Activated T-cell treated with anti-CD3 and anti-CD28 coated beads for 24 hours (primary cell): Measurements from ENCODE around the gene MED27.

Experiments used
- DNase-seq: peaks from one replicate; pipeline ENCODE4 v3.0.0-alpha.2; 2020; ENCODE audit warnings: low read depth

MED27 gene

DNA sequence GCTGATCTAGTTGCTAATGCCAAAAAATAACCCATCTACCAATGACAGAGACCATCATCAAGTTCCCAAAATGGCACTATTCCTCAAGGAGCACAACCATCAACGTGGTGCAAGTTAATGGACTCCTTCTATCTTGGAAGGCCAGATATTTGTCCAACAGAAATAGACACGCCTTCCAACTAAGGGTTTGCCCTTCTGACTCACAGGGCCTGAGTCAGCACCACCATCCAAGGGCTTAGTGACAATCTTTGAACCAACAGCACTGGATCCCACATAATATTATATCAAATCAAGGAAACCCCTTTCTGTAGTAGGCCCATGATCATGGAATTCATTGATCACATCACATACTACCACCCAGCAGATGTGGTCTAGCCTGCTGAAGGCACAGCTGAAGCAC lies 84.3 kb downstream of the MED27 start:
- no peak for DNase-seq

DNA sequence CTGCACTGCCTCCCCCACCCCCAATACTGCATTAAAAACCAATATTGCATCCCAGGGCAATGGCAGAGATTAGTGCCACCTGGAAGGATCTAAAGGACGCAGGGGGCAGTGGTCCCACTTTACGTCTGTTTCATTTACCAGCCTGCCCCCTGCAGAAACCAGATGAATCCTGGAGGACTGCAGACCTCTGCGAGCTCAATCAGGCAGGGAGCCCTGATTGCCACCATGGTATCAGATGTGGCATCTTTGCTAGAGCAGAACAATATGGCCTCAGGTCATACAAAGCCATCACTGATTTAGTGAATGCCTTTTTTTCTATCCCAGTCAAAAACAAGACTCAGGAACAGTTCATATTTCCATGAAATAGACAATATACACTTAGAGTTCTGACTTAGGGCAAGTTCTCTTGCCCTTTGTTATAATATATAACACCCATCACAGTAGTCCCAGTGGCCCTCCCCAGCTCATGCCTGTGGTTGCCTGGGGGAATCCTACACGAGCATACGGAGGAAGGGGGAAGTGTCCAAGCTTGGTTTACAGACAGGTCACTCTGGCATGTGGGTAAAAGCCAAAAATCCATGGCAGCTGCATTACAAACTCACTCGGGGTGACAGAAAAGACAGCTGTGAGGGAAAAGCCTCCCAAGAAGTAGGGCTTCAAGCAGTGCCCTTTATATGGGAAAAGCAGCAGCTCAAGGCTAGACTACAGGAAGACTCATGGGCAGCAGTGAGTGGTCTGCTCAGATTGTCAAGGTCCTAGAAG lies 85.1 kb downstream of the MED27 start:
- DNase-seq, result no peak

DNA sequence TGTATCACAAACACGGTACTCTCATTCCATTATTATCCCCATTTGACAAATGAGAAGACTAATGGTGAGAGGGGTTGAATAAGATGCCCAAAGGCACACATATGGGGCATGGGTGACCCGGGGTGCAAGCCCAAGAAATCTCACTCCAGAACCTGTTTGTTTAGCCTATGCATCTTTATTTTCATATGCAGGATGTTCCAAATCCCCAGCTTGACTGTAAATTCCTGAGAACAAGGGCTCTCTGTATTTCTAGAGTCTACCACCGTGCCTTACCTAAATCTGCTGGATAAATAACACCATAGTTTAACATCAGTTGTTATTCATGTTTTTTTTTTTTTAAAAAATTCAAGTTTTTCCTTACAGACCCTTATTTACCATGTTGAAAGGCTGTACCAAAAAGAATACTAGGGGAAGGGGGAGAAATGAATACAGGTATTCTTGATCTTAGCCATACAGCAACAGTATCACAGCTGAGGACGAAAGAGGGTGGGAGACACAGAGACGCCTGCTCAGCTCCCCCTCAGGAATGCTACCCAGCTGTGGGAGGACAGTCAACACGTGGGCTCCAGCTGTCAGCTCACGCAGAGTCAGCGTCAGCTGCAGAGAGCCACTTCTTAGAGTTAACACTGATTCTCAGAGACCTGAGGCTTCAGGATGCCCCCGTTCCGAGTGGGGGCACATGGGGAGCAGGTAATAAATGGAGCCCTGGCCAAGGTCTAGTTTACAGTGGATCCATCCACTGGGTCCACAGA lies 86.6 kb downstream of the MED27 start:
- DNase-seq, result no peak

DNA sequence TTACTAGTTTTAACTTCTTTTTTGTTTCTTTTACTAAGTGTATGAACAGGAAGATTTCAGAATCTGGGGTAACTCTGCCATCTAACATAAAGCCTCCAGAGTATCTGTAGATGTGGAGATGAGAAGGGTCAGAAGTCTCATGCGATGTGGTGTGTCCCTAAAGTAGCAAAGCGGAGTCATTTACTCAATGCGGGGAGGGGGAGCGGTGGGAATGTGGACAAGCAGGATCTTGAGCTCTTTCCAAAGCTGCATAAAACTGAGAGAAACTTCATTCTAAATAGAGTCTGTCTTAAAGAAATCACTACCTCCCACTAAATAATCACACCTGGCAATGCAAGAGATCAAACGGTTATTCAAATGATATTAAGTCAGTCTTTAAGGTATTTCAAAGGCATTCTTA lies 92.4 kb downstream of the MED27 start:
- no peak for DNase-seq

DNA sequence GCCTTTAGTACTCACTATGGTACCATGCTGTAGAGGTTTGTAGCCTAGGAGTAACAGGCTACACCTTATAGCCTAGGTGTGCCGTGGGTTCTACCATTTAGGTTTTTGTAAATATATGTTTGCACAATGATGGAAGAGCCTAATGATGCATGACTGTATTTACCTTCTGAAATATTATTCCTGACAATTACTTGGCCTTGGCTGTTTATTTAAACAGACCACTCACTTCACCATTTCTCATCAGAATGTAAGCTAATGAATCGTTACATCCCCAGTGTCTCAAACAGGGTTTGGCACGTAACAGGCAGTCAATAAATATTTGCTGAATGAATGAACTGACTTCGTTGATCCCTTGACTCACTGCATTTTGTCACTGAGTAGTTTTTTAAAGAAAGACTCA lies 93.1 kb downstream of the MED27 start:
- DNase-seq, result no peak

DNA sequence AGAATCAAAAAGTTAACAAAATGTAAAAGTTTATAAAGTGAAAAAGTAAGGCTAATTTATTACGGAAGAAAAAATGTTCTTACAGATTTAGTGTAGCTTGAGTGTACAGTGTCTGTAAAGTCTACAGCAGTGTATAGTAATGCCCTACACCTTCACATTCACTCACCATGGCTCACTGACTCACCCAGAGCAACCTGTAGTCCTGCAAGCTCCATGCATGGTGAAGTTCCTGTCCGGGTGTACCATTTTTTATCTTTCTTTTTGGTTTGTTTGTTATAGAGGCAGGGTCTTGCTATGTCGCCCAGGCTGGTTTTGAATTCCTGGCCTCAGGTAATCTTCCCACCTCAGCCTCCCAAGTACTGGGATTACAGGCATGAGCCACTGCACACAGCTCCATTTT lies 93.6 kb downstream of the MED27 start:
- no peak for DNase-seq

DNA sequence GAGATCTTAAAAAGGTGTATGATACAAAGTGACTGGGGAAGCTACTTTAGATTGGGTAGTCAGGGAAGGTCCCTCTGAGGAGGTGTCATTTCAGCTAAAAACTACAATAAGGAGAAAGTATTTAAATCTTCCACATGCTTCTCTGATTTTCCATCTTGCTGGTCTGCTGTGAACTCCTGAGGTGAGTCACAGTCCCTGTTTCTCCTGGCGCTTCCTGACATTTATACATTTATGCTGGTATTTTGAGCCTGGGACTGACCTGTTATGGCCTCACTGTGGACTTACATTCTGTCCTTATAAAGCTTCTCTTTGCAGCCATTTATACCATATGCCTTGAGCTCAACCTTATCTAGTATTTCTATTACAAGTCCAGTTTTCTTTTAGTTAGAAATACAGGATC lies 95.1 kb downstream of the MED27 start:
- DNase-seq, result no peak

DNA sequence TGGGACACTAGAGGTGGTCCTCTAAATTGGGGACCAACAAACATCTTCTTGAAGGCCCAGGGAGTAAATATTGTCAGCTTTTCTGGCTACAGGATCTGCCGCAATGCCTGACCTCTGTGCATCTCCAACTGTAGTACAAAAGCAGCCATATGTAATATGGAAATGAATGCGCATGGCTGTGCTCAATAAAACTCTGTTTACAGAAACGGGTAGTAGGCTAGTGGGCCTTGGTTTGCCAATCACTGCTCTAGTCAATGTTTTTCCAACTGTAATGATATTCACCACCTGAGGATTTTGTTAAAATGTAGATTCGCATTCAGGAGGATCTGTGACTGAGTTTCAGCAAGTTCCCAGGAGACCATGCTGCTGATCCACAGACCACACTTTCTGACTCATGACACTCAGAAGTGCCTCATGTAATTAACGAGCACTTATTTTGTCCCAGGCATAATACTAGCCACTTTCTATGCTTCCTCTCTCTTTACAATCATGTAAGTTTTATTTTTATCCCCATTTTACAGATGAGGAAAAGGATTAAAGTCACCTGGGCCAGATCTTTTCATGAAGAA lies 96.9 kb downstream of the MED27 start:
- DNase-seq, result no peak

DNA sequence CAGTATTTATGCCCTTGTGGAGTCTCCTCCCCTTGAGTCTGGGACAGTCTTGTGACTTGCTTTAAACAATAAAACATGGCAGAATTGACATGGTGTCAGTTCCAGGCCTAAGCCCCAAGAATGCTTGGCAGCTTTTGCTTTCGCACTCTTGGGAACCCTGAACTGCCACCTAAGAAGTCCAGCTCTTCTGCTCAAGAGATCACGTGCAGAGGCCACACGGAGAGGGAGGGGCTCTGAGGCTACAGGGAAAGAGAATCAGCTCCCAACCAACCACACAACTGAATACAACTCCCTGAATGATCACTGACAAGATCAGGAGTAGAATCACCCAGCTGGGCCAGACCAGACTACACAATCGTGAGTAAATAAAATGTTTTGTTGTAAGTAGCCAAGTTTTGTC lies 97.6 kb downstream of the MED27 start:
- no peak for DNase-seq

DNA sequence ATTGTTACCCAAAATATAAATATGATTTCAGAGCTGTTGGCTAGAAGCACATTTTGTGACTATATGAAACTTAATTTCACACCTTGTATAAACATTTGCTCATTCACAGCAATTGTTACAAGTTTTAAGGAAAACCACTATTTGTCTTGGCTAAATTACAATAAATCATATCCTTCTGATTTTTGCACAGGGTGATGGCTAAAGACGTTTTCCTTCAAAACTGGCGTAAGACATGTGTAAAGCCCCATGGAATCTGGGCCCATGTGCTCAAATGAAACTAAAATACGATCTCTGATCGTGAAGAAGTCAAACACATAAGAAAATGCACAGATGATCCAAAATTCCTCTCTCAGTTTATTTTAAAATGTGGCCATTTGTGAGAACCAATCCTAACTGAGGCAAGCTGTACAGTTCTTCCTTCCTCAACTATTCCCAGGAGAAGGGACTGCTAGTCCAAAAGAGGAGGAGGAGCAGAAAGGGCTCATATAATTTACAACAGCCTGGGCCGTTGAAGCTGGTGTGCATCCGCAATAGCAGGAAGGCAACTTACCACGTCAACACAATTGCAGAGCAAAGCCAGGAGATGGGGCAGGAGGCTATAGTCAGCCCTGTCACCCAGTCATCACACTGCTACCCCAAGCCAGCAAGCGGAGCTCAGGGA lies 98.4 kb downstream of the MED27 start:
- no peak for DNase-seq

DNA sequence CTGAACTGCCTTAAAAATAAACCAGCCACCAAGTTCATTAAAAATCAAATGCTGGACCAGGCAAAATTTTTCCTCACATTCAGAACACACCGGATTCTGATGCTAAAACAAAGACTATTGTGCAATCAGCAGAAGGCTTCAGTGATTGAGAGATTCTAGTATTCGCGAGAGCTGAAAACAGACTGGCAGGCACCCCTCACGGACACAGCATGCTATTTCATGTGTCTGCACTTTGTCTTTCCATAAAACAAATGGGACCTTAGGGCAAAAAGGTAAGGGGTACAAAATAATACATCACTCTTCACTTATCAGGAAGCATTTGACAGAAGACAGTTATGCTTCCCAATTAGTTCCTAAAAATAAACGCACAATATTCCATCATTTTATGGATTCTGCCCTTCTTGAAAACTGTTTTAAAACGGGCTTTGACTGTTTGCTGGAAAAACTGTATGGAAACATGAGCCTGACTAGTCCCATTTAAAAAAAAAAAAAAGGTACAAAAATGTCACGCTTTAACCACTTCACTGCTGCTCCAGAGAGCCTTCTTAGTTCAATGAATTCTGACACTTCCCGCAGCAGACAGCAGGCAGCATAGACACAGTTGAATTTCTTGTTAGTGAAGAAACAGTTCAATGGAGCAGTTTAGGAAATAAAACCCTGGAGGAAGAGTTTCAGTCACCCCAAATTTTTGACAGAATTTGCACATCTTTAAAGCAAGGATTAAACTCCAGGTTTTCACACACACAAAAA lies 99.2 kb downstream of the MED27 start:
- DNase-seq, result no peak

DNA sequence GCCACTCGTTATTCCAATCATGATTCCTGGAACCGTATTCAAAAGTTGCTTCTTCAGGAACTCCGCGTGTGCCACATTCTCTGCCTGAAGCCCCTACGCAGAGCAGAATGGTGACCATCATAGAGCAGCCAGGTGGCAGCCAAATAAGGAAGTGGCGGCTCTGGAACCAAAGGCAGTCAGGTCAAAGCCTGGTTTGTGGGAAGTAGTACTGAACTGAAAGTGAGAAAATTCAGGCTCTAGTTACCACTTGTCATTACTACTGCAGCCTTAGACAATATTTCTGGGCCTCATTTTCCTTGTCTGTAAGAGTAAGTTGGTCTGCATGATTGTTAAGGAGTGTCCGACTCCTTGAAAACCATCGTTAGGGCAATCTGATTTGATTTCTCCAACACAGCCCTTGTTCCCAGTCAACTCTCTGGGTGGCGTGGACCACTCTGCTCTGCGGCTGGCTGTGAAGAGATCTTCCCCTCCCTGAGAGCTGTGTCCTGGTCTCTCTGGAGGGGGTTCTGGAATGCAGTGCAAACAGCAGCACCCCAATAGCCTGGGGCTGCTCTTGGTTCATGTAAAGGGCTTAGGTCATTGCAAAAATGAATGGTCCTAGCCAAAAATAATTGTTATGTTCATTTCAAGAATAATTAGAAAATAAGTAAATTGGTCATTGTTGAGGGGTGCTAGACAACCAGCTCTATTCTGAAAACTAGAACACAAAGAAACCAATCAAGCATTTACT lies 102.4 kb downstream of the MED27 start:
- no peak for DNase-seq

DNA sequence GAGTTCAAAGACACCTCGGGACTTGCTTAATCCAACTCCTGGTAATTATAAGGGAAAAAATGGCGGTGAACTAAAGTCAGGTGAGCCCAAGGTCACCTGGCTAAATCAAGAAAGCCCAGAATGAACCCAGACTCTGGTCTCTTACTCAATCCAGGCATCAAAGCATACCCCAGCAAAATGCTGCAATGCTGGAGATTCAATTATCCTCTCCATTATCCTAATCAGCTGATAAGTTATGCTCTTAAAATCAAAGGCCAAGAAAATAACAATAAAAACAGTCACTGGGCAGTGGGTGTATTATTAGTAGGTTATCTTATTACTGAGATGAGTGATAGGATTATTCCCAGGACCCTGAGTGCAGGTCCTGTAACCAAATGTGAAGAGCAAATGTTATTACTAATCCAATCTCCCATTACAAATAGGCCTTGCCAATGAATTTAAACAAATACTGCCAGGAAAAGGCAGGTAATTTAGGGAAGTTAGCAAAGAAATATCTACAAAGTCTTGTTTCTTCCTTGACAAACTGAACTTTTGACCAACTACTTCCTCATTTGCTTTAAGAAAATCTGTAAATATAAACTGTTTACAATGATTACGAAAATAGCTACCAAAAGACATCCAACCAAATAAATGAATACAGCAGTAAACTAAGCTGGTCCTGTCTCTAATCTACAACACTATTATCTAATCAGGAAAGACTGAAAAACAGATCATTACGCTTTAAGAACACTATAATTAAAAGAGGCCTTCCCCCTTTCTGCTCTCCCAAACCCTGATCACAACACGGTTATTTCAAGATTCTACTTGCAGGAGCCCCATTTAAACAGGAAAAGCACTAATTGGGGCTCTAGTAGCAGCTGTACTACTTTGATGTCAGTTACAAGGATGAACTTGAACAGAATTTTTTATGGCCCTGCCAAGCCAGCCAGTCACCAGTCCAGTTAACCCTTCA lies 103.2 kb downstream of the MED27 start:
- DNase-seq, result no peak

DNA sequence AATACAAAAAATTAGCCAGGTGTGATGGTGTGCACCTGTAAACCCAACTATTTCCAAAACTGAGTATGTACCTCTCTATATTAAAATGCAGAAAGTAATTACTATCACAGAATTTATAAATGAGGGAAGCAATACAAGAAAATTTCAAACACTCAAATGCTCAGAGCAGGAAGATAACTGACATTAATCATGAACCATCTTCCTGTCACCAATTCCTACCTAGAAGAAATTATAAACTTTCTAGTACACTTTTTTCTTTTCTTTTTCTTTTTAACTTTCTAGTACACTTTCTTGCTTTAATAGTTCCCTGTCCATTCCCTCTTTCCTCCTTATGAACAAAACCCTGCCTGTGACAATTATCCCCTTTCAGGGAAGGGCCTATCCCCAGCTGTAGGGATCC lies 106.8 kb downstream of the MED27 start:
- no peak for DNase-seq

DNA sequence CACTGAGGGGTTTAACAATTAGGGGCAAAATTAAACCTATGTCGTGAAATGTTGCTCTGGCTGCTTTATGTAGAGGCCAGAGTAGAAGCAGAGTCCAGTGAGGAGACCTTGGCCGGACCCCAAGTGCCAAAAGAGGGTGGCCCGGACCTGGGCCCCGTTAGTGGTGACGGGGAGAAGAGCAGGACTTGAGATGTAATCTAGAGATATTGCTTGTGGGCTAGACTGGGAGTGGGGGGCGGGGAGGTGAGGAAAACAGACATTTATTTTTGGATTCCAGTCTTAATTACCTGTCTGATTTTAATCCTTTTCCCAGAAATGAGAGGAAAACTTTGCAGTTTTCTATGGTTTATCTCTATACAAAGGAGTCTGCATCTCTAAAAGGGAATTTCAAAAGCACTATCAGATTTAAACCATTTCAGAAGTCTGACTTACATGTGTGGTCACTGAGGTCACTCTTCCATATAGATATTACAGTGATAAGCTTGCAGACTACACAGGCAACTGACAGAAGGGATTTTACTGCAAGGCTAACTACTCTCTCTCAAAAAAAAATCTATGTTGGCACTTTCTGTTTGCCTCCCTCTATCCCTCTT lies 108.1 kb downstream of the MED27 start:
- no peak for DNase-seq

DNA sequence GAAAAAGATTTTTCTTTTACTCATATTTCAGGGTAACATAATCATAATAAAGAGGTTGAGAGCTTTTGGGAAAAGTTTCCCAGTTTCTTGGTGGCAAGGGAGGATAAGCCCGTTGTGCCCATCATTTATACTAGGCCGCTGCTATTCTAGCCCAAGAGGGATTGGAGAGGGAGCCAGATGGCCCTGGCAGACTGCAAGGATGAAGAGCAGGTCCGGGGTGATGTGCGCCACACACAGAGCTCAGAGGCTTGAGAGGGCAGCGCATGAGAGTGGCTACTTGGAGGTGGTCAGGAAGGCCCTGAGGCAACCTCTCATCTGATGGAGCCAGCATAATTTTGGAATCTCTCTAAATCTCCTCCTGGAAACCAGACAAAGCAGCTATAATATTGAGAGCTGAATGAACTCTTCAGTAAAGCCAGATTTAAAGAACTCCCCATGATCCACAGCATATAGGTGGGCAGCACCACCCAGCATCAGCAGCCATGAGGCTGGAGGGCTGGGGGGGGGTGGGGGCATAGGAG lies 110.1 kb downstream of the MED27 start:
- DNase-seq, result no peak

DNA sequence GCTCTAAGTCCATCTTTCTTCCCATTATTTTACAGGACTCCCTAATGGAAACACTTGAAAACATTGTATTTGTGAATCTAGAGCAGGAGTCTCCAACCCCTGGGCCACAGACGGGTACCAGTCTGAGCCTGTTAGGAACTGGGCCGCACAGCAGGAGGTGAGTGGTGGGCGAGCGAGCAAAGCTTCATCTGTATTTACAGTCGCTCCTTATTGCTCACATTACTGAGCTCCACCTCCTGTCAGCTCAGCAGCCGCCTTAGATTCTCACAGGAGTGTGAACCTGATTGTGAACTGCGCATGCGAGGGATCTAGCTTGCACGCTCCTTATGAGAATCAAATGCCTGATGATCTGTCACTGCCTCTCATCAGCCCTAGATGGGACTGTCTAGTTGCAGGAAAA lies 111.0 kb downstream of the MED27 start:
- DNase-seq, result no peak

DNA sequence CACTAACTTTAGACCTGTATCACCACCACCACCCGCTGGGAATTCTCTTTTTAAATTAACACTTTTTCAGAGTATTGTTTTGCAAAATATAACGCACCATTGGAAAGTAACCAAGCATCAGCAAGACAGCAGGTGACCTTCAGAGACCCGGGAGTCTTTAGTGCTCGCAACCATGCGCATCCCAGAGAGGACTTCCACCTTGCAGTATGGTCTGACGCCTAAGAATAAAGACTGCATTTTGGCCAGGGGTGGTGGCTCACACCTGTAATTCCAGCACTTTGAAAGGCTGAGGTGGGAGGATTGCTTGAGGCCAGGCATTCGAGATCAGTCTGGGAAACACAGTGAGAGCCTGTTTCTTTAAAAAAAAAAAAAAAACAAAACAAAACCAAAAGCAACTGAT lies 113.8 kb downstream of the MED27 start:
- DNase-seq, result no peak

DNA sequence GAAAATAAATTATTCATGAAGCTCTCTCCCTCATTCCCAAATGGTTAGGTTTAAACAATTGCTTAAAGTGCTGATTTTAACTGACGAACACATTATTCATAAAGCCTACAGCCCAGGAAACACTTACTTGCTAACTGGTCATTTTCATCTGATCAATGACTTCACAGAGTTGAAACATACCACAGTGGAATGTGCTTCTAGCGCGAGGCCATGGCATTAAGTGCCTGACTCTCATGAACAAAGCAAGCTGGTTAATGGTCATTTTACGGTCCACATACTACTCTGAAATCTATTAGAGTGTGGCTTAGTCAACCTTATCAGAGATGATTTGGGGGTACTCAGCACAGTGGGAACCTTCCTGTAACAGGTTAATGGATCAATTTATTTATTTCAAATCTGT lies 114.6 kb downstream of the MED27 start:
- DNase-seq, result no peak
